Measurements from ENCODE around the gene TOX2. TPM values are rescaled to one million over a fixed set of nuclear protein-coding genes. Genes with fewer than 3 reads are reported as not detected.
A peak's percentile ranks its signal among the peaks of the same experiment; 100 is the strongest.

TOX2 gene, protein sequence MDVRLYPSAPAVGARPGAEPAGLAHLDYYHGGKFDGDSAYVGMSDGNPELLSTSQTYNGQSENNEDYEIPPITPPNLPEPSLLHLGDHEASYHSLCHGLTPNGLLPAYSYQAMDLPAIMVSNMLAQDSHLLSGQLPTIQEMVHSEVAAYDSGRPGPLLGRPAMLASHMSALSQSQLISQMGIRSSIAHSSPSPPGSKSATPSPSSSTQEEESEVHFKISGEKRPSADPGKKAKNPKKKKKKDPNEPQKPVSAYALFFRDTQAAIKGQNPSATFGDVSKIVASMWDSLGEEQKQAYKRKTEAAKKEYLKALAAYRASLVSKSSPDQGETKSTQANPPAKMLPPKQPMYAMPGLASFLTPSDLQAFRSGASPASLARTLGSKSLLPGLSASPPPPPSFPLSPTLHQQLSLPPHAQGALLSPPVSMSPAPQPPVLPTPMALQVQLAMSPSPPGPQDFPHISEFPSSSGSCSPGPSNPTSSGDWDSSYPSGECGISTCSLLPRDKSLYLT
- total RNA-seq (1 to 10 TPM in 1 of 2 experiments, under 1 TPM in 1; 0.31 to 1.2 TPM), polyA plus RNA-seq (1 to 10 TPM in 2 of 3 donors, under 1 TPM in 1; 0.89 to 1.3 (median 1.2) TPM), total RNA-seq (0 to 0.78 (median 0.16) reads per million in 6 experiments)

DNA sequence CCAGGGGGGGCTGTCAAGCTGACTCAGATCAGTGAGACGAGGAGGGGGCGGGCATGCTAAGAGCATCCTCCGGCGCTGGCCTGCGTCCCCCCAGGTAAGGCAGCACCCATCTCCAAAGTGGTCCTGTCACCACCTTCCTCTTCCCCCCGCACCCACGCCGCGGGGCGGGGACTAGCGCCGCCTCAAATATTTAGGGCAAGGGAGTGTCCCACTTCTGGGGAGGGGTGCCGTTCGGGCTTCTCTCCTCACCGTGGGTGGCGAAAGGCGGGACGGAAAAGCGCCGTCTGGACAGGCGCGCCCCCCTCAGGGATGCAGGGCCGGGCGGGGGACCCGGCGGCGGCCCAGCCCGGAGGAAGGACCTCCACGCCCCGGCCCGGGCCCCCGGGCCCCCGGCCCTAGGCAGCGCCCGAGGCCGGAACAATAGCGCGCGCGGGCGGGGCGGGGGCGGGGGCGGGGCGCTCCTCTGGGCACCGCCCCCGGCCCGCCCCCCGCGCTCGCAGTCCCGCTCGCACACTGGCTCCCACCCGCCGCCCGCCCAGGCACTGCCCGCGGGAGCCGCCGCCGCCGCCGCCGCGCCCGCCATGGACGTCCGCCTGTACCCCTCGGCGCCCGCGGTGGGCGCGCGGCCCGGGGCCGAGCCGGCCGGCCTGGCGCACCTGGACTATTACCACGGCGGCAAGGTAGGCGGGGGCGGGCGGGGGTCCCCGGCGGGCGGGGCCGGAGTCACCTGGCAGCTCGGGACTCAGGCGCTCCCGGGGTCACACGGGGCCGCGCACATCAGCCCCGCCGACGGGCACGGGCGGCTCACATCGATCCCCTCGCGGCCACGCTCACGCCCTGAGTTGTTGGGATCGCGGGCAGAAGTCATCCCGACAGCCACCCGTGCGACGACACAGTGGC is at the start of gene TOX2:
TOX2 (plus strand) TSS at position 542 of the 900 bp plus-strand sequence; CDS start at position 582, 40 bp downstream.
- H3K36me3 Mint-ChIP-seq = peaks cover 0 to 14% (median 2%) of the 10 kb centered on the region in 3 donors
- H3K4me1 Mint-ChIP-seq = peaks cover 10 to 24% (median 19%) of the 10 kb centered on the region in 4 donors
- peaks cover 10 to 55% (median 38%) of the 10 kb centered on the region in 5 donors for H3K27me3 Mint-ChIP-seq
- H3K27ac Mint-ChIP-seq = peak within 1 kb of the TSS; percentile 0 to 84 (median 64)
- ATAC-seq (peak; percentile 77 to 85), DNase-seq (peak in 9 of 10 donors; percentile 17 to 67 (median 50))
- peak within 1 kb of the TSS; percentile 75 to 94 (median 90) for H3K4me3 Mint-ChIP-seq
- H3K9me3 Mint-ChIP-seq = peaks cover 0 to 19% (median 10%) of the 10 kb centered on the region in 9 donors
- POLR2A ChIA-PET = no interaction called here

DNA sequence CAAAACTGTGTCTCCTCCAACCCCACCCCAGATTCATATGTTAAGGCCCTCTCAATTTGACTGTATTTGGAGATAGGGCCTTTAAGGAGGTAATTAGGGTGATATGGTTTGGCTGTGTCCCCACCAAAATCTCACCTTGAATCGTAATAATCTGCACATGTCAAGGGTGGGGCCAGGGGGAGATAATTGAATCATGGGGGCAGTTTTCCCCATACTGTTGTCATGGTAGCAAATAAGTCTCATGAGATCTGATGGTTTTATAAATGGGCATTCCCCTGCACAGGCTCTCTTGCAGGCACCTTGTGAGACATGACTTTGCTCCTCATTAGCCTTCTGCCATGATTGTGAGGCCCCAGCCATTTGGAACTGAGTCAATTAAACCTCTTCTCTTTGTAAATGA is 46.6 kb upstream of the TOX2 start:
- ATAC-seq (no peak), DNase-seq (no peak)
- no peaks in the 10 kb centered on the region for H3K36me3 Mint-ChIP-seq
- no peak overlapping the region for H3K4me3 Mint-ChIP-seq
- H3K4me1 Mint-ChIP-seq = peaks cover 0 to 2% (median 0%) of the 10 kb centered on the region in 4 donors
- peaks cover 0 to 10% (median 1%) of the 10 kb centered on the region in 5 donors for H3K27me3 Mint-ChIP-seq
- H3K27ac Mint-ChIP-seq = no peak overlapping the region
- POLR2A ChIA-PET = no interaction called here
- H3K9me3 Mint-ChIP-seq = no peaks in the 10 kb centered on the region

DNA sequence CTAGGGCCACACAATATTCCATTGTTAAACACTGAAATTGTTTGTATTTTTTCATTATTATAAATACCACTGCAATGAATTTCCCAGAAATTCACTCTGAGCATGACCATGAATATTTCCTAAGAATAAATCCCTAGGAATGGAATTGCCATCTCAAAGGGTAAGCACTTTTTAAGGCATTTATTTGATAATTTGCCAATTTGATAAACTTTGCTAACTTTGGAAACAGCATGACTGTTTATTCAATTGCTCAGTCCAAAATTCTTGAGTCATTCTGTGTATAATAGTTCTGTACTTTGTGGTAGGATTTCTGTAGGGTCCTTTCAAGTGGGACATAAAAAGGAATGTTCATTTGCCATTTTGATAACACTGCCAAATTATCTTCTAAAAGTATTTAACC is 44.2 kb upstream of the TOX2 start:
- H3K9me3 Mint-ChIP-seq = peaks cover 0 to 2% (median 0%) of the 10 kb centered on the region in 9 donors
- H3K27me3 Mint-ChIP-seq = peaks cover 0 to 11% (median 3%) of the 10 kb centered on the region in 5 donors
- no peaks in the 10 kb centered on the region for H3K36me3 Mint-ChIP-seq
- no peak overlapping the region for H3K4me3 Mint-ChIP-seq
- no peak overlapping the region for H3K27ac Mint-ChIP-seq
- POLR2A ChIA-PET = no interaction called here
- peaks cover 0 to 2% (median 0%) of the 10 kb centered on the region in 4 donors for H3K4me1 Mint-ChIP-seq
- ATAC-seq (no peak), DNase-seq (no peak)

DNA sequence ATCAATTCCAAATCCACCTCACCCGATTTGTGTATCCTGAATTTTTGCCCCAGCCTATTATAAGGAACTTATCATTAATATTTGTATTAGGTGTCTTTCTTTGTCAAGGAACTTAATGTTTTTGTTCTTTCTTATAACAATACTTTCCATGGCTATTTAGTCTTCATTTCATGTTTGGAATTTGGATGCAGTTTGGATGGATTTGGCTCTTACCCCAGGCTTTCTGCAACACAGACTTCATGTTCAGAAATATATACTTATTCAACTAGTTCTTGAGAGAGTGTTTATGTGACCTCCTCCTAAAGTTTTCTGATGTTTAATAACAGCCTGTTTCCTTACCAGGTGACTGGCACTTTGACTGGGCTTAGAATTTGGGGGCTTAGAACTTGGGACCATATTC is 35.9 kb upstream of the TOX2 start:
- H3K4me1 Mint-ChIP-seq = no peaks in the 10 kb centered on the region

DNA sequence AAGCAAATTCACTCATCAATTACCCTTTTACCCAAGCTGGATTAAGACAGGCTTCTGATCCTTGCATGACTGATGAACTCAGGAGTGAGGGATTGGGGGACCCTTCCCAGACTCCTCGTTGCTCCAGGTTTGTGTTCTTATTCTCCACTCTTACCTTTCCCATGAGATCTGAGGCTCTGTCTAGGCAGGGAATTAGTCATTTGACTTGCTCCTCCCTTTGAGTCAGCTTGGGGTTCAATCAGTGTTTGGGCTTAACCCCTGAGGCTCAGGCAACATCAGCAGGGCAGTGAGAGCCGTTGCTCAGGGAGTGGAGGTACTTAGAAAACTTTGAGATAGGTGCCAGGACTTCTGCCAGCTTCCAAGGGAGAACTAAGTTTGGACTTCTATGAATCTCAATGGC is 20.7 kb upstream of the TOX2 start:
- no peak for ATAC-seq
- H3K36me3 Mint-ChIP-seq = peaks cover 0 to 21% (median 3%) of the 10 kb centered on the region in 3 donors
- peaks cover 4 to 18% (median 8%) of the 10 kb centered on the region in 5 donors for H3K27me3 Mint-ChIP-seq
- peak overlapping the region in 1 of 10 donors; percentile 47 for H3K27ac Mint-ChIP-seq
- H3K9me3 Mint-ChIP-seq = peaks cover 15 to 44% (median 33%) of the 10 kb centered on the region in 9 donors
- H3K4me1 Mint-ChIP-seq = no peaks in the 10 kb centered on the region
- no peak overlapping the region for H3K4me3 Mint-ChIP-seq
- no peak for DNase-seq
- POLR2A ChIA-PET = no interaction called here

More for the DNA sequence above, 35.9 kb upstream of the TOX2 start:
- POLR2A ChIA-PET = no interaction called here
- Mint-ChIP-seq H3K27me3 (peaks cover 4 to 28% (median 11%) of the 10 kb centered on the region in 5 donors), H3K4me3 (no peak overlapping the region), H3K27ac (no peak overlapping the region), H3K9me3 (peaks cover 0 to 5% (median 3%) of the 10 kb centered on the region in 9 donors), H3K36me3 (peaks cover 0 to 4% (median 0%) of the 10 kb centered on the region in 3 donors)
- ATAC-seq (no peak), DNase-seq (no peak)

DNA sequence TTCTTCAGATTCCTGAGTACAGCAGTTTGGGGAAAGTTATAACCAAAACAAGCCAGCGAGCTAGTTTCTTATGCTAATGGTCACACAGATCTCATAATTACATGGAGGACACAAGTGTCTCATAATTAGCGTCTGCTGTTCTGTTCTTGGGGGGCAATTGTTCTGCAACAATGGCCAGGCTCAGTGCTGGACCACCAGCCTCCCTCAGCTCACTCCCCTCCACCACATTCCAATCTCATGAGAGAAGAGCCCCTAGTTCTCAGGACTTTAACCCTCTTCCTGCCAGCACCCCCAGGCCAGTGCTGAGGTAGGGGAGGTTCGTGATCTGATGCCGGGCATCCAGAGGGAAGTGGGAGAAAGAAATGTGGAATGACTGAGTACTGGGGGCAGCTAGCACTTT is 20.2 kb upstream of the TOX2 start:
- peaks cover 13 to 40% (median 28%) of the 10 kb centered on the region in 9 donors for H3K9me3 Mint-ChIP-seq
- no peak for DNase-seq
- peaks cover 0 to 16% (median 3%) of the 10 kb centered on the region in 3 donors for H3K36me3 Mint-ChIP-seq
- H3K4me3 Mint-ChIP-seq = no peak overlapping the region
- H3K27me3 Mint-ChIP-seq = peaks cover 4 to 13% (median 8%) of the 10 kb centered on the region in 5 donors
- H3K4me1 Mint-ChIP-seq = no peaks in the 10 kb centered on the region
- H3K27ac Mint-ChIP-seq = peak overlapping the region in 1 of 10 donors; percentile 34
- no peak for ATAC-seq
- POLR2A ChIA-PET = no interaction called here

DNA sequence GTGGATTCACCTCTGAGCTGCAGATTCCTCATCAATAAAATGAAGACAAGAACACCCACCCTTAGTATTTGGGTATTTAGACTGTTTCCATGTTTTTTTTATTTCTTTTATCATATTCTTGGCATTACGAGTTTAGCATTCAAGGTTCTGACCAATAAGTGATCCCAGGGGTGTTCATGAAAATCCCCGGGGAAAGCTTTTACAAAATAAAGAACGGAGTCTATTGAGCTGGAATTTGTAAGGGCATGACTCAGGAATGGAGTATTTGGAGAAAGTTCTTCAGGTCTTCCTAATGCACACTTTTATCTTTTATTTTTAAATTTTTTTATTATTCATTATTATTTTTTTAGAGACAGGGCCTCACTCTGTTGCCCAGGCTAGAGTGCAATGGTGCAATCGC is 19.4 kb upstream of the TOX2 start:
- Mint-ChIP-seq H3K9me3 (peaks cover 9 to 32% (median 20%) of the 10 kb centered on the region in 9 donors), H3K27me3 (peaks cover 3 to 12% (median 8%) of the 10 kb centered on the region in 5 donors), H3K4me3 (no peak overlapping the region), H3K36me3 (peaks cover 0 to 13% (median under 1%) of the 10 kb centered on the region in 3 donors), H3K27ac (no peak overlapping the region), H3K4me1 (no peaks in the 10 kb centered on the region)
- POLR2A ChIA-PET = no interaction called here
- ATAC-seq (no peak), DNase-seq (no peak)

DNA sequence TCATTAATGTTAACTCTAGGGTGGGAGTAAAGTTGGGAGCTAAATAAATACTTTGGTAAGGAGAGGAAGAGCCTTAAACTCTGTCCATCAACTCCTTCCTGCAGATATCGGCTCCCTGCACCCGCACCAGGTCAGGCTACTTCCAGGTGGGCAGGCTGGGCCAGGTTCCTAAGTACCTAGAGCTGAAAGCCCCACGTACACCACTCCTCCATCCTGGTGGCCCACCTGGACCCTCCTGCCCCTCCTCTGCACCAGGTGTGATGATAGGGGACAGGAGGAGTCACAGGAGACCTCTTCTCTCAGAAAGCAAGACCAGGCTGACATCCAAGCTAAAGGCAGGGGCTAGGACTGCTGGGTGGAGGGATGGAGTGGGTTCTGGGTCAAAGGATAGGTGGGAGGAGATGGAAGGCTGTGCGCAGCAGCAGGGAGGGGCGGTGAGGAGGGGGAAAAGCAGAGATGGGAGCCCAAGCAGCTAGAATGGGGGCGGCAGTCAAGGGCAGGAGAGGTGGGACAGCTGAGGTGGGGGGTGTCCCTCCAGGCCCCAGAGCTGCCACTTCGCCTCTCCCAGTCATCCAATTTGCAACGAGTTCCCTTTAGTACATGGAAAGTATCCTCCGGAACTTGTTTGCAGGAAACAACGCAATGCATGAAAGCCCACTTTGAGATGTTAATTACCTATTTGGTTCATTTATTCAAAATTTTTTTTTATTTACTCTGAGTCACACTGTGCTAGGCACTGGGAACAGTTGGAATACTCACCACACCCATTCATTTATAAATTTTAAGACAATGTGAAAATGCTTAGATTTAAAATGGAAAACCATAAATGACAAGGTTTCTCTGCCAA is 15.2 kb upstream of the TOX2 start:
- peaks cover 3 to 14% (median 11%) of the 10 kb centered on the region in 5 donors for H3K27me3 Mint-ChIP-seq
- no peak overlapping the region for H3K27ac Mint-ChIP-seq
- POLR2A ChIA-PET = interaction anchor here (0.7 to 1.5 kb wide), 3 partner anchors 51 to 171 kb away, joined by 3 to 4 read pairs (median 3); no protein-coding TSS in a partner anchor

DNA sequence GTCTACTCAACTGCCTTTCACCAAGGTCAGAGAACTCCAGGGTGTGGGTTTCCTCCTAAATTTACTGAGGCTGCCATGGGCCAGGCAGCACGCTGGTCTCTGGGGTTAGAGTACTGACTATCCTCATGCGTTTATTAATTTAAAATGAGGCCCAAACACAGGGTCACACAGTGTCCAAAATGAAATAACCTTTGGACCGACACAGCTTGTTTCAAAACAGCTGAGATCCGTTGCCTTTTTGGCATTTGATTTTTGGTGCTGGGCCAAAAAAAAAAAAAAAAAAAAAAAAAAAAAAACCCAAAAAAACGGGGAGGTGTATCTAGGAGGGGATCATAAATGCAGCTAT is 14.6 kb upstream of the TOX2 start:
- Mint-ChIP-seq H3K36me3 (no peaks in the 10 kb centered on the region), H3K4me1 (no peaks in the 10 kb centered on the region), H3K9me3 (peaks cover 0 to 2% (median 0%) of the 10 kb centered on the region in 9 donors), H3K27me3 (peaks cover 3 to 14% (median 11%) of the 10 kb centered on the region in 5 donors), H3K4me3 (no peak overlapping the region), H3K27ac (no peak overlapping the region)
- POLR2A ChIA-PET = interaction anchor here (0.7 to 1.5 kb wide), 3 partner anchors 50 to 170 kb away, joined by 3 to 4 read pairs (median 3); no protein-coding TSS in a partner anchor
- DNase-seq = no peak
- ATAC-seq = no peak

More for the DNA sequence above, 15.2 kb upstream of the TOX2 start:
- Mint-ChIP-seq H3K4me1 (no peaks in the 10 kb centered on the region), H3K36me3 (no peaks in the 10 kb centered on the region), H3K9me3 (peaks cover 0 to 2% (median 0%) of the 10 kb centered on the region in 9 donors), H3K4me3 (no peak overlapping the region)
- no peak for DNase-seq
- no peak for ATAC-seq

DNA sequence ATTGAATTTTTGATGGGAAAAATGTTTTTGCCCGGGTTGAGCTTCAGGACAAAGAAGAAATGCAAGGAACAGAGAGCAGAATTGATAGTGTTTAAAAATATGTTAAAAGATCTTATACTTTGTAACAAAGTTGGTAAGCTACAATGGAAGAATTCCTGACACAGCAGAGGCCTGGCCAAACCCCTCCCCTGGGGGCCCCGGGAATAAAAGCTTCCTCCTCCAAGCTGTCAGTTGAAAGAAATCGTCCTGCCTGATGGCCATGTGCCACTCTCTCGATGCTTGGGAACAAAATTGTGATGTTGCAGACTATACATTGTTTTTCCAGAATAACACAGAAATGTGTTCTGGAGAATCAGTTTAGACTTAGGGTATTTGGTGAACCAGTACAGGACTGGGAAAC is 14.2 kb upstream of the TOX2 start:
- ATAC-seq = no peak
- Mint-ChIP-seq H3K9me3 (peaks cover 0 to 2% (median 0%) of the 10 kb centered on the region in 9 donors), H3K4me1 (no peaks in the 10 kb centered on the region), H3K27ac (no peak overlapping the region), H3K4me3 (no peak overlapping the region), H3K36me3 (no peaks in the 10 kb centered on the region), H3K27me3 (peaks cover 3 to 14% (median 11%) of the 10 kb centered on the region in 5 donors)
- DNase-seq = no peak
- POLR2A ChIA-PET = interaction anchor here (0.7 to 1.5 kb wide), 3 partner anchors 50 to 170 kb away, joined by 3 to 4 read pairs (median 3); no protein-coding TSS in a partner anchor

DNA sequence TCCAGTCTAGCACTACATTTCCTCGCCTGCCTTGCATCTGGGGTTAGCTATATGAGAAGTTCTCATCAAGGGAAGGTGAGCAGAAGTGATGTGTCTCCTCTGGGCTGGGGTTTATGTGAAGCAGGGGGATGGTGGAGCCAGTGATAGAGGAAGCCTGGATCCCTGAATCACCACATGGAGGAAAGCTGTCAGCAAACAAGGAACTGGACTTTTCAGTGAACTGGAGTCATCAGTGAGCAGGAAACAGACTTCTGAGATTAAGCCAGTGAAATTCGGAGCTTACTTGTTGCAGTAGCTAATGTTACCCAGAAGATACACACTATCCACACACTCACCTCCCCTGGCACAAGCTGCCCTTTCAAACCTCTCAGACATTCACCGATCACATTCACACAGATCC is 13.4 kb upstream of the TOX2 start:
- ATAC-seq = no peak
- Mint-ChIP-seq H3K27me3 (peaks cover 3 to 12% (median 6%) of the 10 kb centered on the region in 5 donors), H3K9me3 (peaks cover 0 to 2% (median 0%) of the 10 kb centered on the region in 9 donors), H3K27ac (peak overlapping the region in 2 of 10 donors; percentile 22 to 55), H3K36me3 (no peaks in the 10 kb centered on the region), H3K4me1 (no peaks in the 10 kb centered on the region), H3K4me3 (no peak overlapping the region)
- POLR2A ChIA-PET = interaction anchor here (1.5 kb wide), 1 partner anchor 49 kb away, joined by 3 read pairs; no protein-coding TSS in a partner anchor
- DNase-seq = no peak
